Upper lobe of right lung (tissue), 1 donor: Measurements from ENCODE around the gene ZSCAN32. TPM values are rescaled to one million over a fixed set of nuclear protein-coding genes. Genes with fewer than 3 reads are reported as not detected.

ENCODE experiments used
- ATAC-seq: fragments of 200-7000 bp; cut with Tn5 transposase; one replicate; pipeline ENCODE4 v1.9.1; 2020; ENCODE audit warnings: mild to moderate bottlenecking, moderate library complexity
- DNase-seq: peaks from one replicate; pipeline ENCODE4 v3.0.0-alpha.2; 2020
- H3K27ac ChIP-seq: fragments of 200-600 bp; one replicate; pipeline ENCODE4 v1.8.0; 2022
- H3K27me3 ChIP-seq: fragments of 200-600 bp; one replicate; pipeline ENCODE4 v1.8.0; 2022; ENCODE audit warnings: mild to moderate bottlenecking
- H3K36me3 ChIP-seq: fragments of 200-600 bp; one replicate; pipeline ENCODE4 v1.8.0; 2022
- H3K4me1 ChIP-seq: fragments of 200-600 bp; one replicate; pipeline ENCODE4 v1.8.0; 2022
- H3K4me3 ChIP-seq: fragments of 200-600 bp; one replicate; pipeline ENCODE4 v1.8.0; 2022; ENCODE audit warnings: mild to moderate bottlenecking
- H3K9me3 ChIP-seq: fragments of 200-600 bp; one replicate; pipeline ENCODE4 v1.8.0; 2022
- CTCF ChIP-seq: fragments of 200-600 bp; IDR thresholded peaks from one replicate; pipeline ENCODE4 v1.8.0; 2022; ENCODE audit warnings: antibody characterized with exemption
- intact Hi-C: fragments of 100-400 bp; cut with DNase I; formaldehyde crosslinking; loops from one replicate; pipeline ENCODE4 v1.11.0; 2022
- long read RNA-seq: library from polyadenylated mRNA; unstranded; transcript quantifications from one replicate; pipeline ENCODE4 v2.0.0, GENCODE V29; 2021
- total RNA-seq: library from RNA; stranded (reverse); fragmentation: NEBNext Ultra II Directional; extraction: Animal tissue kit (Norgen Biotek cat#: 25700); gene quantifications from one replicate; pipeline ENCODE4 v1.2.1, GENCODE V29; 2021
- donor health status: DM: no; HTN: yes; CAD: no; lungs with severe emphysema.

The ZSCAN32 gene
- total RNA-seq, result 13.1 TPM
- long read RNA-seq, partial matches to known transcripts, result 4 of 22 reads
- long read RNA-seq, other reads (novel, unspliced or antisense), result 11 of 22 reads

- no peaks in the 10 kb centered on the region for H3K27me3 ChIP-seq
- ATAC-seq, result peak; percentile 99
- H3K9me3 ChIP-seq, result peaks cover 13% of the 10 kb centered on the region
- peaks cover 11% of the 10 kb centered on the region for H3K4me1 ChIP-seq
- no peak for TF ChIP-seq CTCF
- H3K27ac ChIP-seq, result peak within 1 kb of the TSS; percentile 86
- H3K4me3 ChIP-seq, result peak within 1 kb of the TSS; percentile 96
- DNase-seq, result peak; percentile 98
- intact Hi-C loops, result no loop called here
- H3K36me3 ChIP-seq, result peaks cover 23% of the 10 kb centered on the region
Observed at GRCh38 chr16:3400779-3401688, at the start of gene ZSCAN32, which contains the start of gene ZNF174. Gene ZSCAN32, minus strand, starts transcription at chr16:3401004. Its CDS starts 3,447 bp downstream, at chr16:3397557. Gene ZNF174, plus strand, starts transcription at chr16:3401215. Its CDS starts 790 bp downstream, at chr16:3402005.

GRCh38 chr16:3444032-3444388, 43.2 kb upstream of the ZSCAN32 start:
- peaks cover 8% of the 10 kb centered on the region for H3K36me3 ChIP-seq
- H3K9me3 ChIP-seq, result peaks cover 6% of the 10 kb centered on the region
- H3K27me3 ChIP-seq, result no peaks in the 10 kb centered on the region
- H3K4me1 ChIP-seq, result no peaks in the 10 kb centered on the region
- no peak for TF ChIP-seq CTCF
- peak overlapping the region; percentile 63 for H3K4me3 ChIP-seq
- peak; percentile 81 for ATAC-seq
- peak overlapping the region; percentile 85 for H3K27ac ChIP-seq
- no peak for DNase-seq
- intact Hi-C loops, result no loop called here

- DNase-seq (peak; percentile 88), ATAC-seq (peak; percentile 97)
- peaks cover 4% of the 10 kb centered on the region for H3K36me3 ChIP-seq
- intact Hi-C loops, result no loop called here
- no peaks in the 10 kb centered on the region for H3K27me3 ChIP-seq
- H3K4me1 ChIP-seq, result no peaks in the 10 kb centered on the region
- peak within 1 kb of the TSS; percentile 63 for H3K4me3 ChIP-seq
- H3K27ac ChIP-seq, result peak within 1 kb of the TSS; percentile 85
- H3K9me3 ChIP-seq, result peaks cover 6% of the 10 kb centered on the region
- TF ChIP-seq CTCF, result no peak
Observed at GRCh38 chr16:3443108-3444031, 42.6 kb upstream of the ZSCAN32 start, which contains the start of the genes NAA60 and ZNF597. Gene NAA60, plus strand, starts transcription at chr16:3443680. Its CDS starts 32,548 bp downstream, at chr16:3476228. Gene ZNF597, minus strand, starts transcription at chr16:3443504. Its CDS starts 351 bp downstream, at chr16:3443153.

GRCh38 chr16:3439637-3440036, 38.8 kb upstream of the ZSCAN32 start:
- TF ChIP-seq CTCF, result no peak
- ATAC-seq (no peak), DNase-seq (no peak)
- intact Hi-C loops, result no loop called here
- Histone ChIP-seq H3K4me1 (no peaks in the 10 kb centered on the region), H3K27ac (no peak overlapping the region), H3K27me3 (no peaks in the 10 kb centered on the region), H3K36me3 (peaks cover 4% of the 10 kb centered on the region), H3K9me3 (peaks cover 6% of the 10 kb centered on the region), H3K4me3 (no peak overlapping the region)

- no peak overlapping the region for H3K4me3 ChIP-seq
- no peak for TF ChIP-seq CTCF
- H3K4me1 ChIP-seq, result no peaks in the 10 kb centered on the region
- ATAC-seq (no peak), DNase-seq (no peak)
- H3K9me3 ChIP-seq, result peaks cover under 1% of the 10 kb centered on the region
- no peaks in the 10 kb centered on the region for H3K27me3 ChIP-seq
- H3K36me3 ChIP-seq, result peaks cover 4% of the 10 kb centered on the region
- H3K27ac ChIP-seq, result no peak overlapping the region
- intact Hi-C loops, result no loop called here
Observed at GRCh38 chr16:3434373-3434772, 33.6 kb upstream of the ZSCAN32 start.
